HG02610 (cell line): ENCODE measurements around the gene TUBA3D.
"Not testable (repeated sequence)": the region's sequence is repeated elsewhere in the genome, so short reads cannot be mapped to it uniquely, and the experiment has no call there.

ENCODE experiments used
- ATAC-seq: cut with Tn5 transposase; IDR thresholded peaks from one replicate; pipeline ENCODE4 v1.9.1; 2021; ENCODE audit warnings: mild to moderate bottlenecking, moderate library complexity; ENCODE audit not compliant: unreplicated experiment

TUBA3D gene

GRCh38 chr2:131475831-131476230, at the start of gene TUBA3D:
Gene TUBA3D, plus strand, starts transcription at chr2:131476119. Its CDS starts 81 bp downstream, at chr2:131476200.
- ATAC-seq = no peak

- no peak for ATAC-seq
Measured at GRCh38 chr2:131426727-131427126, 49.2 kb upstream of the TUBA3D start.

- no peak for ATAC-seq
Measured at GRCh38 chr2:131431336-131431735, 44.6 kb upstream of the TUBA3D start.

GRCh38 chr2:131440742-131441468, 35.0 kb upstream of the TUBA3D start:
- ATAC-seq = not testable (repeated sequence)

- ATAC-seq = not testable (repeated sequence)
Measured at GRCh38 chr2:131444736-131445514, 31.0 kb upstream of the TUBA3D start.

- not testable (repeated sequence) for ATAC-seq
Measured at GRCh38 chr2:131445515-131445797, 30.5 kb upstream of the TUBA3D start.

GRCh38 chr2:131445896-131446295, 30.0 kb upstream of the TUBA3D start:
- no peak for ATAC-seq

- ATAC-seq = not testable (repeated sequence)
Measured at GRCh38 chr2:131447981-131448380, 27.9 kb upstream of the TUBA3D start.

- ATAC-seq = peak; percentile 94
Measured at GRCh38 chr2:131451265-131451949, 24.5 kb upstream of the TUBA3D start.

GRCh38 chr2:131454914-131455313, 21.0 kb upstream of the TUBA3D start:
- ATAC-seq = not testable (repeated sequence)

GRCh38 chr2:131467722-131468121, 8.2 kb upstream of the TUBA3D start:
- not testable (repeated sequence) for ATAC-seq

GRCh38 chr2:131470944-131471343, 5.0 kb upstream of the TUBA3D start:
- not testable (repeated sequence) for ATAC-seq

GRCh38 chr2:131471624-131472023, 4.3 kb upstream of the TUBA3D start:
- not testable (repeated sequence) for ATAC-seq

GRCh38 chr2:131473266-131473665, 2.7 kb upstream of the TUBA3D start:
- not testable (repeated sequence) for ATAC-seq

- ATAC-seq = not testable (repeated sequence)
Measured at GRCh38 chr2:131476363-131476762, 444 bp downstream of the TUBA3D start.

GRCh38 chr2:131477227-131477626, 1.3 kb downstream of the TUBA3D start:
- ATAC-seq = not testable (repeated sequence)

GRCh38 chr2:131478074-131478849, 2.3 kb downstream of the TUBA3D start:
- ATAC-seq = not testable (repeated sequence)

GRCh38 chr2:131478850-131479461, 3.0 kb downstream of the TUBA3D start:
- not testable (repeated sequence) for ATAC-seq

- ATAC-seq = not testable (repeated sequence)
Measured at GRCh38 chr2:131480351-131480750, 4.4 kb downstream of the TUBA3D start.

- not testable (repeated sequence) for ATAC-seq
Measured at GRCh38 chr2:131482506-131483155, 6.7 kb downstream of the TUBA3D start.
